ENCODE results near the gene DLG5. TPM values are rescaled to one million over a fixed set of nuclear protein-coding genes. Genes with fewer than 3 reads are reported as not detected.

DLG5 gene
- total and polyA plus RNA-seq, 9 of the 15 experiments (the other 6 are each of a cell fraction or from before 2014, with no cell fraction given) = 1.4 to 26.8 (median 11.2) TPM

GRCh38 chr10:77970869-77971803, 44.6 kb upstream of the DLG5 start (continued):
- TF ChIP-seq HMGXB4 (CRISPR knock-in tag; IDR thresholded peaks at IDR 0.05) (no peak), ZNF639 (CRISPR knock-in tag; conservative IDR thresholded peaks at IDR 0.05 in 1 of 2, IDR thresholded peaks at IDR 0.05 in 1 of 2) (peak in 1 of 2 experiments; percentile 92; a peak in 2 of 4 replicates), PURB (CRISPR knock-in tag; IDR thresholded peaks at IDR 0.05; ENCODE audit: low read depth) (no peak), ZNF318 (IDR thresholded peaks at IDR 0.05; ENCODE audit: borderline replicate concordance in 1 of 2, low read depth in 1 of 2) (0 out of 4 replicates have a peak, but pooled peaks of 1 of the 2 experiments have one; percentile 79), XRCC5 (IDR thresholded peaks at IDR 0.05; ENCODE audit: low read depth, low read length) (no peak; the same call in 1 of the 2 replicates), ZNF512 (tag; IDR thresholded peaks at IDR 0.05) (no peak), RBM17 (IDR thresholded peaks at IDR 0.05; ENCODE audit: borderline replicate concordance, low read depth, low read length) (no peak), HNRNPK (IDR thresholded peaks at IDR 0.05; ENCODE audit: low read depth, low read length, poor library complexity, severe bottlenecking) (no peak), L3MBTL2 (IDR thresholded peaks at IDR 0.05) (peak; percentile 98), CHD2 (IDR thresholded peaks at IDR 0.05; ENCODE audit: low read depth, low read length) (no peak), ZNF12 (CRISPR knock-in tag; IDR thresholded peaks at IDR 0.05) (no peak), NELFE (IDR thresholded peaks at IDR 0.05; ENCODE audit: insufficient read depth, insufficient read length) (no peak)
